ENCODE data around the gene RPRD1B.
"Not testable (repeated sequence)": the region's sequence is repeated elsewhere in the genome, so short reads cannot be mapped to it uniquely, and the experiment has no call there.

Gene RPRD1B

DNA sequence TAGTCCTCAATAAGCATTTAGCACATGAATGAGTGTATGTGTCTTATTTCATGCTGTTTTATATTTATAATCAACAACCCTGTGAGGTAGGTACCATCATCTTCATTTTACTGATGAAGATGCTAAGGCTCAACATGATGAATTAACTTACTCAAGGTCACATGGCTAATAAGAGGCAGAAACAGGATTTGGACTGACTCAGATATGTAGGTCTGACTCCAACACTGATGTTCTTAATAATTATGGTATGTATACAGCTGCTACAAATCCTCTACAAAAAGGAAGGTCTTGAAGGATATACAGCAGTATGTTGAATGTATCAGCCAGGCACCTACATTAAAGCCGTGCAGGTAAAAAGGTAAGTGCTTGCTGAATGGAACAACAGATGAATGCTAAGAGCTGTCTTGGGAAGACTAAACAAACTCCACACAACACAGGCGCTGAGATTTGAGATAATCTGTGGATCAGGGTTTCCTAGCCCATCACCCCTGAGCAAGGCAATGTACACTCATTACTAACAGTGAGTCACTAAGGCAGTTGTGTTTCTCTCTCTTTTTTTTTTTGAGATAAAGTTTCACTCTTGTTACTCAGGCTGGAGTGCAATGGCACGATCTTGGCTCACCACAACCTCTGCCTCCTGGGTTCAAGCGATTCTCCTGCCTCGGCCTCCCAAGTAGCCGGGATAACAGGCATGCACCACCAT, 32.2 kb upstream of the RPRD1B start:
- no peak for DNase-seq

GRCh38 chr20:38001981-38002380, 31.6 kb upstream of the RPRD1B start:
- DNase-seq = no peak

- DNase-seq = no peak
Observed at GRCh38 chr20:38002422-38002821, 31.1 kb upstream of the RPRD1B start.

DNA sequence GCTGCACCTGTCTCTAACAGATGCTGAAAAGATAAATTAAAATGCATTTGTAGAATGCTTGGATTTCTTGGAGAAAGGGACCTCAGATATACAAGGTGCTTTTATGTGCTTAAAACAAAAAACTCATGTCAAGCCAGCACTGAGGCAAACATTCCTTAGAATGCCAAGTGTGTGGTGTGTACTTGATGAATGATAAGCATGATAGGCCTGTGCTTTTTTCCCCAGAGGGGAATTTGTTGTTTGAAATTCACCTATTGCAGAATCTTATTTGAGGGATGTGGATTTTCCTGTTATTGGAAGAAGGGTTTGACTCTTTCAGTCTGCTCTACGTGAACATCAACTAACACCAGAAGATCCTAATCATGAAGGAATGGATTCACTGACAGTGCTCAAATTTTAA, 29.1 kb upstream of the RPRD1B start:
- DNase-seq = no peak

GRCh38 chr20:38005903-38006302, 27.6 kb upstream of the RPRD1B start:
- no peak for DNase-seq

DNA sequence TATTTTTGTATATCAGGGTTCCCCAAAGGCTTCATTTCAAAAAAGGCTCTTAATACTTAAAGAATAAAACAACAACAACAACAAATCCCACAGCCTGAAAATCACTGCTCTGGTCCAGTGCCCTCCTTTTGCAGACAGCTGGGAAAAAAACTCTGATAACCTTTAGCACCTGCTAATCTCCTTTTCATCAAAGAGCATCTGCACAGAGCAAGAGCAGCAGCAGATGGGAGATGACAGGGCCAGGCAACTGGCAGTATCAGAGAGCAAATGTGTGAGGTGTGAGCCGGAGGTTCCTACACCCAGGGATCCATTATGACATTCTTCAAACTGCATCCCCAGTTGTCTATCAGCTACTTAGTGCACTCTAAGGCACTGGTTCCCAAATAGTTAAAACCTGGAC, 26.0 kb upstream of the RPRD1B start:
- no peak for DNase-seq

GRCh38 chr20:38008233-38008944, 25.2 kb upstream of the RPRD1B start:
- no peak for DNase-seq

- DNase-seq = not testable (repeated sequence)
Observed at GRCh38 chr20:38009416-38009815, 24.1 kb upstream of the RPRD1B start.

- no peak for DNase-seq
Observed at GRCh38 chr20:38011696-38012095, 21.9 kb upstream of the RPRD1B start.

DNA sequence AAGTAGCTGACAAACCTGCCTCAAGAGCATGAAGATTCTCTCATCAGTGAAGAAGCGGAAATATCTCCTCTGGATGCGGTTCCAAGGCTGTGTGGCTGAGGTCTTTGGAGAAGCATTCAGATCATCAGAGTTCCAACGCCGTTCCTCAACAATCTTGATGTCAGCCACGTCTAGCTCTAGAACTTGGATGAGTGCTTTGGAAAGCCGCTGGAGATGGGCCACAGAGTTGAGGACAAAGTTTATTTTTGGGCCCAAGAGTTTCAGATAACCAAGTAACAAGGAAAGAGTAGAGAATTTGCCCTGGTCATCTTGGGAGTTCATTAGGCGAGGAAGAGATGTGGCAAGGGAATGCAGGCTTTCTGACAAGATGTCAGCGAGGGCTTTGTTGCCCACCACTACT, 21.2 kb upstream of the RPRD1B start:
- DNase-seq = no peak

DNA sequence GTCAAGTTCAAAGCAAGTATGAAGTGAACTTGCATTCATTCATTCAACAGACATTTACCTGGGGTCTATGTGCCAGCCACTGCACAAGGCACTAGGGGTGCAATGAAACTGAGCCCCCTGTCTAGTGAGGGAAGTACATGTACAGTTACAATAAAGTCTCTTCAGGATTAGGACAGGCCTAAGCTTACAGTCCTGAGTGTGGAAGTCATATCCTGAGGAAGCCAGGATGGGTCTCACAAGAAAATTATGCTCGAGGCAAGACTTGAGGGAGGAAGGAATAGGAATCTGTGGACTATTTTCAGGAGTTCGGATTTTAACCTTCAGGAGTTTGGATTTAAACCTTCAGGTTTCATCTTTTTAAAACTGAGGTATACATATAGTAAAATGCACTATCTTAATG, 19.7 kb upstream of the RPRD1B start:
- no peak for DNase-seq

DNA sequence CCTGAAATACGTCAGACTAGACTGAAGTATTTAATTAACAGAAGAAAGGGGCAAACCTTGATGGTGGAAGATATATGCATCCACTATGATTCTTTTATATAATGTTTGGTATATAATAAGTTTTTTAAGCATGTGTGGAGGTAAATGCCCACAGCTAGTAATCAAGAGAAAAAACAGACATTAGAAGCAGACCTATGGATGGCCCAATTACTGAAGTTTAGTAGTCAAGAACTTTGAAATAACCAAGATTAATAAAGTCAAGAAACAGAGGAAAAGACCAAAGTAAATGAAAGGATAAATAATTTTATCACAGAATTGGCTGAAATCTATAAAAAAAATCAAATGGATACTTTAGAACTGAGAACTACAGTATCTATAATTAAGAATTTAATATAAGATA, 15.6 kb upstream of the RPRD1B start:
- DNase-seq = no peak

DNA sequence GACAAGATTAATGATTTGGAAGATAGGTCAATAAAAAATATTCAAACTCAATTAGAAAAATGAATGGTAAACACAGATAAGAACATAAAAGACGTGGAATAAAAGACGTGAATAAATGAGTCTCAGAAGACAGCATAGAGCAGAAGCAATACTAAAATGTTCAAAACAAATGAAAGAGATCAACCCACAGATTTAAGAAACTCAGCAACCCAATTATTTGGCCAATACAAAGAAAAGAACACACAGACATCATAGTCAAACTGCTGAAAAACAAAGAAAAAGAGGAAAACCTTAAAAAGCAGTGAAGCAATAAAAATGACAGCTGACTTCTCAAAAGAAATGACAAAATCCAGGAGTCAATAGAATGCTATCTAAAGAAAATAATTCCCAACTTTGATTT, 15.2 kb upstream of the RPRD1B start:
- DNase-seq = no peak

DNA sequence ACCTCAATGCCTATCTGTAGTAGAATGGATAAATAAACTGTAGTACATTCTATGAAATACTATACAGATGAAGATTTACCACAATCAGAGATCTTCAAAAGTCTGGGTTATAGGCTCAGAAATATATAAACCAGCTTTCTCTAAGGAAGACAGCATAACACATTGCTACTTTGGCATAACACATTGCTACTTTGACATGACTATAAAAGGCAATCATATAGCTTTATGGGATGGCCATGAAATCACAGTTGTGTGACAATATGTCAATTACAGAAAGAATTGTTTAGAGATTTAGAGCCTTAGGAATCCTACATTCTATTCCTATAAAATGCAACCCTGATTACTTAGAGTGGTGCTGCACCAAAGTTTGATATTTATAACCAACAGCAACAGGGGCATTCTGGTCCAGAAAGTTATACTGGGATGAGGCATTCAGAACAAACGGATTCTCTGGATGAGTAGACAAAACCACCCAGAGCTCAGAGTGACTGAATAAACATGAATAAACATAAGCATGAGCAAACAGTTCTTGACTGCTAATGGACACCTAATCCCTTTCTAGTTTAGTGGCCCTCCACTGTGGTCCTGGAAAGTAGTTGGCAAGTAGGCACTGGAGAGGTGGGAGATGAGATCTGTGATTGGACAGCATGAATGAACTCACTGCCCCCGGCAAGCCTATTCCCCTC, 12.3 kb upstream of the RPRD1B start:
- DNase-seq = no peak

GRCh38 chr20:38023181-38024001, 10.2 kb upstream of the RPRD1B start:
- no peak for DNase-seq

DNA sequence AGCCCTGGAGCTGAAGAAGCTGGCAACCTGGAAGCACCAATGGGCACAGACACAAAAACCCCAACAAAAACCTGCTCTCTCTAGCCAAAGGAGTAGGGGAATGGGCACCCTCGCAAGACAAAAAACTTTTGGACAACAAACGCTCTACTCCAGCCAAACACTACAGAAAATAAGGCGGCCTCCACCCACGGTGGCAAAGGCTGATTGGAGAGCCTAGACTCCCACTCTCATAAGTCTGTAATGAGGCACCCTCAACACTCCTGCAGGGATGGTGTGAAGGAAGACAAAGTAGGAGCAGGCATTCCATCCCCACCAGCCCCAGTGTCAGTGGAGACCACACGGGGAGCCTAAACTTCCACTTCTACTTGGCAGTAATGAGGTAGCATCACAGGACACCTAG, 9.1 kb upstream of the RPRD1B start:
- no peak for DNase-seq

GRCh38 chr20:38029453-38029852, 4.1 kb upstream of the RPRD1B start:
- no peak for DNase-seq

GRCh38 chr20:38031957-38032356, 1.6 kb upstream of the RPRD1B start:
- DNase-seq = no peak

DNA sequence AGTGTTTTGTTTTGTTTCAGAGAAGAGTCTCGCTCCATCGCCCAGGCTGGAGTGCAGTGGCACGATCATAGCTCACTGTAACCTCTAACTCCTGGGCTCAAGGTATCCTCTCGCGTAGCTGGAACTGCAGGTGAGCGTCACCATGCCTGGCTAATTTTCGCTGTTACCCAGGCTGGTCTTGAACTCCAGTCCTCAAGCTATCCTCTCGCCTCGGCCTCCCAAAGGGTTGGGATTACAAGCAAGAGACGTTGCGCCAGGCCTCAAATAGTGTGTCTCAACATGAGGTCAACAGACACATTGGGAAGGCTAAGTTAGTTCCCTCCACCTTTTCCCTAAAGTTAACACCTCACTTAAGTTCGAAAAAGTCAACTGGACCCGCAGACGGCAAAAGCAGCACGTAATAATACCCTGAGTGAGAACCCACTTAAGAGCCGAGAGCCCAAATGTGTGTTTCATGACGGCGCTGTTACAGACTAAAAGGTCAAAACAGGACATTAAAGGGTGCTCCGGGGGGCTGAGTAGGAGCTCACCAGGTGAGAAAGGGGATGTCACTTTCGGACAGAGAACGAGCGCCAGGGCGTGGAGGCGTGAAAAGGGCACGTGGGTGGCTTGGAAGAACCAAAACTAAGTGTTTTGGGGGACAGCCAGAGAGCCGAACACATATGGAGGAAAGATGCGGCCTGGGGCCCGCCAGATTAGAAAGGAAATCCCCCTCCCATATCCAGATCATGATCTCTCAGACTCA, 789 bp upstream of the RPRD1B start:
- peak; percentile 68 to 75 for DNase-seq

DNA sequence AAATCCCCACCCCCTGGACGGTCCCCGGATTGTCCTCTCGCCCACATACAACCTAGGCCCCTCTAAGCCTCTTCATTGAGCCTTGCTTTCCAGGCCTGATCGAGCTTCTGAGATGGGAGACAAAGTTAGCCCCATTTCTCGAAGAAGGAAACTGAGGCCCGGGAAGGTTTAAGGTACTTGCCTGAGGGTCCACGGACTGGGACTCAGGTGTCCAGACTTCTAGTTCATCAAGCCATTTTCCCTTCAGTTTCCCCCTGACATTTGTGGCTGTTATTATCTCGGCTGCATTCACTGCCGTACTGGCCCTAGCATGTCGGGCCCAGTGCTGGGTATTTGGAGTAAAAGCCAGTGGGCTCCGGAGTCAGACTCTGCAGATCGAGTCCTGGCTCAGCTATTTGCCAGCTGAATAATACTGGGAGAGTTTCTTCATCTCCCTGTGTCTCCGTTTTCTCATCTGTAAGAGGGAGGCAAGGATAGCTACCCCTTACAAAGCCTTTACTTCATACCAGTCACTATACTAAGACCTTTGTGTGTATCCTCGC, 633 bp downstream of the RPRD1B start:
- DNase-seq = no peak

GRCh38 chr20:38034961-38035360, 1.4 kb downstream of the RPRD1B start:
- no peak for DNase-seq

DNA sequence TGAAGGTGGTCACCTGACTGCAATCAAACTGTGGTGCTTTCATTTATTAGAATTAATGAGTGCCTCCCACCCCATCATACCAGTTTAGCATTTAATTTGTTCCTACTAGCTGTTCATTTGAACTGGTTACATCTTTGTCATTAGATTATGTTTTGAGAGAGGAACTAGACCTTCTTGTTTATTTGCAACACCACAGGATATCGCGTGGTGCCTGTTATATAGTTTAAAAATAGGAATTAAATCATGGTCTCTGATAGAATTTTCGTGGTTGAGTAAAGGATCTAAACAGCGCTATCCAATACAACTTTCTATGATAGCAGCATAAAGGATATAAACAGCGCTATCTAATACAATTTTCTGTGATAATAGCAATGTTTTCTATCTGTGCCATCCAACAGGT, 2.8 kb downstream of the RPRD1B start:
- DNase-seq = no peak

Measured in CD4-positive, alpha-beta T cell treated with Interferon alpha-2 for 1 hour (primary cell).